Right kidney (tissue), 1 donor: Measurements from ENCODE around the gene NEDD4L.
"Not testable (repeated sequence)": the region's sequence is repeated elsewhere in the genome, so short reads cannot be mapped to it uniquely, and the experiment has no call there.

Experiments
- DNase-seq: peaks from one replicate; pipeline ENCODE4 v3.0.0-alpha.2; 2016

The NEDD4L gene

GRCh38 chr18:58157237-58157636 lies 113.2 kb downstream of the NEDD4L start:
- no peak for DNase-seq

DNA sequence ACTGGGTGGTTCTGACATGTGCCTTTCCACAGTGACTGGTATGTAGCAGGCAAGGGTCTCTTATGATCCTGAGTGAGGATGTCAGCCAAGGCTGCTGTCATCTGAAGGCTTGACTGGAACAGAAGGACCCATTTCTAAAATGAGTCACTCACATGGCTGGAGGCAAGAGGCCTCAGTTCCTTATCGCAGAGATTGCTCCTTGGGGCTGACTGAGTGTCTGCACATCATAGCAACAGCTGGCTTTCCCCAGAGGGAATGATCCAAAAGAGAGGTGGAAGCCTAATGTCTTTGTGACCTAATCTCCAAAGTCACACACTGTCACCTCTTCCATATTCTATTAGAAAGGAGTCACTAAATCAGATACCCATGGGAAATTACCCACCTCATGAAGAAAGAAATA lies 114.0 kb downstream of the NEDD4L start:
- DNase-seq: no peak

DNA sequence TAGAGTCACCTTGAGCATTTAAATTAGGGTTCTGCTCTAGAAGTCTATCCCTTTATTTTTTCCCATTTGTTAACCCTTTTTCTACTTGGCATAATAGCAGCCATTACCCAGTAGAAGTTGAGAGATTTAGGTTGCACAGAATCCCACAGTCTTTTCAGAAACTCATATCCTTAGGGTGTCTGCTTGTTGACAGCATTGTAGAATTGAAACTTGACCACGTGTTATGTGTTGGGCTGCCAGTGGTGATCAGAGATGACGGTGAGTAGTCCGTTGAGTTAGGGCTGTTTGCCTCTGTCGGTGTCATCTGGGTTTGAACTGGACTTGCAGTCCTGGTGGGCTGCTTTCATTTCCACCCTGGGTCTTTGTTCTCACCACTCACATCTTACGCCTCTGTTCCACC lies 114.4 kb downstream of the NEDD4L start:
- no peak for DNase-seq

GRCh38 chr18:58161659-58162058 lies 117.6 kb downstream of the NEDD4L start:
- no peak for DNase-seq

- DNase-seq: no peak
Observed at GRCh38 chr18:58162127-58162526, 118.1 kb downstream of the NEDD4L start.

- no peak for DNase-seq
Observed at GRCh38 chr18:58163004-58163590, 119.1 kb downstream of the NEDD4L start.

DNA sequence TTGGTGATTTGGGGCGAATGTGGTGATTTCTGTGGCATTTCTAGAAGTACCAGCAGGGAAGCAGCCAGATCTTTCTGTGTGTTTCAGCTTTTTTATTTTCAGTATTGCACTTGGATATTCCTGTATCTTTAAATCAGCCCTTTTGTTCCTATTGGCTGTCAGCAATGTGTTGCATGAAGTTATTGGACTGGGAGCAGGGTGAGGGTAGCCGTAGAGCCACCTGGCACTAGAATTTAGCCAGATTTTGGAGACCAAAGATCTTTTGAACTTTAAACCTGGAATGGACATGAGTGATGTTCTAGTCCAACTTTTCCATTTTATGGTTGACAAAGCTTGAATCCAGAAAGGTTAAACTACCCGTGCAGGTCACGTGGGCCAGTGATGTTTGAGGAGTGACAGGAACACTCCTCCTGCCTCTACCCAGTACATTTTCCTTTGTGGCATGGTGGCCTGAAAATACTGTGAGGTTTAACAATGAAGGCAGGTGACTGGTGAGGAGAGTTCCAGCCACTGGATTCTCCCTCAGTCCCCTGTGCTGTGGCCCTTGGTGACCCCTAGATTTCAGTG lies 122.3 kb downstream of the NEDD4L start:
- DNase-seq: no peak

GRCh38 chr18:58167073-58167472 lies 123.0 kb downstream of the NEDD4L start:
- DNase-seq: no peak

- no peak for DNase-seq
Observed at GRCh38 chr18:58168221-58168620, 124.2 kb downstream of the NEDD4L start.

- DNase-seq: no peak
Observed at GRCh38 chr18:58168993-58169392, 125.0 kb downstream of the NEDD4L start.

- no peak for DNase-seq
Observed at GRCh38 chr18:58169472-58169871, 125.4 kb downstream of the NEDD4L start.

DNA sequence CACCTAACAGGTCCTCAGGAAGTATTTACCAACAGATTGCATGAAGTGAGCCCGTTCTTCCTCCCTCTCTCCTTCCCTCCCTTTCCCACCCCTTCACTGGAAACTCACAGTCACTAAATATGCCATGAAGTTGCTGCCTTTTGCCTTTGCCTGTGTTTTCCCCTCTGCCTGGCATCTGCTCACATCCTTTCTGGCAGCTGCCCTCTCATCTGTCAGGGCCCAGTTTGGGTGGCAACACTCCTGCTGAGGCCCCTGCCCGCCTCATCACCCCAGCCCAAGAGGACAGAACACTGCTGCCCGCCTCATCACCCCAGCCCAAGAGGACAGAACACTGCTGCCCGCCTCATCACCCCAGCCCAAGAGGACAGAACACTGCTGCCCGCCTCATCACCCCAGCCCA lies 126.0 kb downstream of the NEDD4L start:
- DNase-seq: not testable (repeated sequence)

- no peak for DNase-seq
Observed at GRCh38 chr18:58172031-58172430, 128.0 kb downstream of the NEDD4L start.

GRCh38 chr18:58174285-58174684 lies 130.3 kb downstream of the NEDD4L start:
- no peak for DNase-seq

- DNase-seq: no peak
Observed at GRCh38 chr18:58175122-58175785, 131.2 kb downstream of the NEDD4L start.

DNA sequence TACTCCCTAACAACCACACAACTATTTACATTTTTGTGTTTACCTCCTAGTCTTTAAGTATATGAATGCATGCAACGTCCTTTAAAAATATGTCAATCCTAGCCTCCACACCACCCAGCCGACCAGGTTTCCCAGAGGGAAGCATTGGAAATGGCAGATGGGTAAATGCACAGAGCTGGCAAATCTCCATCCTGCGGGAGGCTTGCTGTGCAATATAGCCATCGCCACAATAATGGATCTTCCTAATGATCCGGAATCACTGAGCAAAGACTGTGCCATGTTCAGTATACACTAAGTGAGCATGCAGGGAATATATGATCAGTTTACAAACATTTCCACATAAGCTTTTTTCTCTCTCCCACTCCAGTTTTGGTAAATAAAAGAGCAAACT lies 131.8 kb downstream of the NEDD4L start:
- no peak for DNase-seq

DNA sequence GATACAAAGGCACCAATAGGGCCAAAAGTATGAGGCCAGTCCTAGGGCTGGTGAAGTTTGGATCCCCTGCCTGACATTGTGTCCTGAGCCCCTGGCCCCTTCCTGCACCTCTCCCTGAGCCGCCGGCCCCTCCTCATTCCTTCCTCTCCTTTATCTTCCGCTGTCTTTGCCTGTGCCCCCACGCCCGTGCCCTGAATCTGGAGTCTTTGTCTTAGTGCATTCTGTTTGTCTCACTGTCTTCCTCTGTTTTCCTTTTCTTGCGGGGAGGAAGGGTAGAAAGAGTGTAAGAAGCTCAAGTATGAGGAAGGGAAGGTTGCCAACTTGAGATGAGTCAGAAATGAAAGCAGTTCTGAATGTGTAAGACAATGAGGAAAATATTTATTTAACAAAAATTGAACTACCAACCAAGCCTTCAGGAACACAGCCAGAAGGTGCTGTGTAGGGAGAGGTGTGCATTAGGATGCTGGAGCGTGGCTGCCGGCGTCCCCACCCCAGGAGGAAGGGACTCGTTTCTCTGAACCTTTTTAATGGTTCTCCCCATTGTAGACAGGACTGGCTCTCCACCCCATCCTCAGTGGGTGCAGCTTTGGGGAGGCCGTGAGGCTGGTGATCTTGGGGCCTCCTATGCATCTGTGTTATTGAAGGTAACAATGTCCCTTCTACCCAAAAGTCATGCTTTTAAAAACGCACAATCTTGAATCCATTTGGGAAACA lies 133.1 kb downstream of the NEDD4L start:
- peak; percentile 23 for DNase-seq

DNA sequence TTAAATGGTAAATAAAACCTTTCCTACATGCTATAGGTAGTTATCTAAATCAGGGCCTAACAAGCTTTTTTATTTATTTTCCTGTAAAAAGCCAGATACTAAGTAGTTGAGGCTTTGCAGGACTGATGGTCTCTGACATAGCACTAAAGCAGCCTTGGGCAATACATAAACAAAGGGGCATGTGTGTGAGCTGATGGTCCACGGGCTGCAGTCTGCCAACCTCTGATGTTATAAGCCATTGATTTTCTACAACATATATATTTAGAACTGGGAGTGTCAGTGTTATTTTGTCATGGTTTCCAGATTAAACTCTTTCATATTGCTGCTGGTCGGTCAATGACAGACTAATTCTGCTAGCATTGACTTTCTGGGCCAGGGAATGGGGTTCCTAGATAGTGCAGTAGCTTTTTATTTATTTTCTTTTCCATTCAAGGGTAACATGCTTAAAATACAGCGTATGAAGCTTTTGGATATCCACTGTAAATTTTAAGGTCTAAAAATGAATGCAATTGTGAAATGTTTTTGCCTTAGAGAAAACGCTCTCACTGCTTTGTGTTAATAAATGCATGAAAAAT lies 134.0 kb downstream of the NEDD4L start:
- no peak for DNase-seq

GRCh38 chr18:58178511-58178910 lies 134.5 kb downstream of the NEDD4L start:
- DNase-seq: no peak

- DNase-seq: no peak
Observed at GRCh38 chr18:58180172-58180571, 136.1 kb downstream of the NEDD4L start.

GRCh38 chr18:58180738-58181353 lies 136.8 kb downstream of the NEDD4L start:
- peak; percentile 26 for DNase-seq

GRCh38 chr18:58181988-58182387 lies 138.0 kb downstream of the NEDD4L start:
- no peak for DNase-seq

GRCh38 chr18:58183226-58183625 lies 139.2 kb downstream of the NEDD4L start:
- no peak for DNase-seq
